ENCODE results near the gene COL15A1.

The COL15A1 gene

DNA sequence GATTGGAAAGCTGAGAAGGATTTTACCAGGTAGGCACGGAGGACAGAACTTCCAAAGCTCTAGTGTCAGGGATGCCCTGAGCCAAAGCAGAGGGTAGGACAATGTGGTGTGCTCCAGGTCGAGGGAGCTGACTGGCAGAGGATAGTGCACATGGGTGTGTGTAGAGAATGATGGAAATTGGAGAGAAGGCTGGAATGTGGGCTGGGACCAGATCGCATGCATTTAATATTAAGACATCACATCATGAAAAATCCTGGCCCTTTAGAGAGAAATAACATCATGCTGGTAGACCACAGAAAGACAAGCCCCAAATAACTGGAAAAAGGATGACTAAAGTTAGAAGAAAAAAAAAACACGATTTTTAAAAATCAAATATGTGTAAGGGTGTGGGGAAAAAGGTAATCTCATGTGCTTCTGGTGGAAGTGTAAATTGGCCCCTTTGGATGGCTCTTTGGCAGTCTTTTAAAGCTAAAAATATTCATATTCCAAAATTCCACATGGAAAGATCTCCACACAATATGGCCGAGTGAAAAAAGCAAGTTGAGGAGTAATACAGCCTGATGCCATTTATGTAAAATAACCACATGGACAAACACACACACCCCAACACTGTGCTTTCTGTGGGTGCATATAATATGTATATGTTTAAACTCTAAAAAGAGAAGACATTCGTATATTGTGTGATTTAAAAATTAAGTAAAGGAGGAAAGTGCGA lies 94.2 kb downstream of the COL15A1 start:
- peak; percentile 42 to 57 for DNase-seq (ENCODE audit: low read depth in 2 of 2)

DNA sequence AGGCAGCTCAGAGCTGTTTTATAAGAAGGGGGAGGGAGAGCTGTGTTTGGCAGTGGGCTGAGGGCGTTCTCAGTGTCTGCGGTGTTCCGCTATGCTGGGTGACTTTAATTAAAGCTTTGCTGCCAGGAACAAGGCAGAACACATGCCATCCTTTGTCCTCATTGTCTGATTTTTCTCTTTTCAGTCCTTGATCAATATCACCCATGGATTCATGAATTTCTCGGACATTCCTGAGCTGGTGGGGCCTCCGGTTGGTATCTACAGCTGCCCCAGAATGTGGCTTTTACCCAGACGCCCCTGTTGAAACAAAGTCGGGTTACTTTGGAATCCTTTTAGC lies 94.7 kb downstream of the COL15A1 start:
- no peak for DNase-seq (ENCODE audit: low read depth in 2 of 2)

DNA sequence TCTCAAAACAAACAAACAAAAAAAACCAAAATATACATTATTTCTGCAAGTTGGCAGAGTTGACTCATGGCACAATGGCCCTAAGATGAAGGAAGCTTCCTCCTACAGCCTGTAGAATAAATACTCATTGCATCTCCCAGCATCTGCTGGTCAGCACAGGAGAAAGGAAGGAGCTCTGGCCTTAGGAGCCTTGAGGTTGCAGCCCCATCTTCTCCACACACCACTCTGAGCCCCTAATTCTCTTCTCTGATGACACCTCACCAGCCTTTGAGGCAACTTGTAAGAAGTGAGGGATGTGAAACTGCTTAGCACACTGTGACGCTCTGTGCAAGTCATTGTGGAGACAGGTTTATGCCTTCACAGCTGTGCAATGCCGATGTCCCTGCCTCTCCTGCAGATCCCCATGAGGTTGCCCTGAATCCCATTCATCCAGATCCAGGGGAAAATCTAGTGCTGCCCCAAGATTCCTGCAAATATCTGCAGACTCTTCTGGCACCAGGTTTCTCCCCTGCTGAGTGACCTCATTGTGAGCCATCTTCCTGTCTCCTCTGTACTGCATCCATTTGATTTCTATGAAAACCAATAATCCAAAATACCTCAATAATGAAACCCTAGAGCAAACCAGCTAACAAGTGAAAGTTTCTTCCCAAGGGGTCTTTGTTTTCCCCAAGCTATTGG lies 95.9 kb downstream of the COL15A1 start:
- DNase-seq (ENCODE audit: low read depth in 2 of 2): no peak

DNA sequence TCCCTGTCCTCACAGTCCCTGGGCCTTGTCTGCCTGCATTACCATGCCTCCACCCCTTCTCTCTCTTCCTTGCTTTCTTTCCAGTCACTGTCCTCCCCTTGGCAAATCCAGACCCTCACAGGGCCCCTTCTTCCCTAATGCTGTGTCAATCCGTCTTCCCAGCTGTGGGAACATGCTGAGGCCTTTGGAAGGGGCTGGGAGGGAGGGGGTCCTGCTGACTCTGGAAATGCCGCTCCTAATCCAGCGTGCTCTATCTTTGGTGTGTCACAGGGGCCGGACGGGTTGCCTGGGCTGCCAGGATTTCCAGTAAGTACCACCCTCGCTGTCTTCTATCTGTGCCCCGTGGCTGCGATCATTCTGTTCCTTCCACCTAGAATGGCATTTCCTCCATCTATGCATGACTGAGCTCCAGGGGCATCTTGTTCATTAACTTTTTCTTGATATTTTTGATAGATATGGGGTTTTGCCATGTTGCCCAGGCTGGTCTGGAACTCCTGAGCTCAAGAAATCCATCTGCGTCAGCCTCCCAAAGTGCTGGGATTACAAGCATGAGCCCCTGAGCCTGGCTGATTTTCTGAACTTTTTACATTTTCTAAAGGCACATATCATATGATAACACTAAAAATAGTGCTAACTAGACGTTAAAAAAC lies 96.7 kb downstream of the COL15A1 start:
- no peak for DNase-seq (ENCODE audit: low read depth in 2 of 2)

DNA sequence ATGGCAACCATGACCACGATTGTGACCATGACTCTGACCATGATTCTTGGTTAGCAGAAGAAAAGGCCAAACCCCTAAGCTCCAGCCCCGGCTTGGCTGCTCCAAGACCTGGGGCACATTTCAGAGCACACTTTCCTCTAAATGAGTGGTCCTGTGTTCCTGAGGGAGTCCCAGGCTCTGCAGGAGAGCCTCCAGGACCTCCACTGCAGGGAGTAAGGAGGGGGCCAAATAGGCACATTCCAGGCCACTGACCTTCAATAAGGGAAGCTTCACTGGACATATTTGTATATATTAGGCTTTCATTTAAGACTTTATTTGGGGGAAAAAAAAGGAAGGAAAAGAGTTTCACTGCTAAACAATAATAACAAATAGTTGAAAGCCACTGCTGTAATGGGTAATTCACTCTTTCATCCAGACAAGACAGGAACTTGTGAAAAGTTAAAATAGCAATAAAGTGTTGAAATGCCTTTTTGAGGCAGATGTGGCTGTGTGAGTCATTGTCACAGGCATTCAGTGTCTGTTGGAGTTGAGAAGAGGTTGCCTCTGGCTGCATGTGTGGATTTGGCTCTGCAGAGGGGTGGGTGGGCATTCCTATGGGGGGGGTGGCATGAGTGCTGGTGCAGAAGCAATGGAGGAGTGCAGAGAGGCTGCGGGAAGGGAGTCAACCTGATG lies 97.3 kb downstream of the COL15A1 start:
- peak; percentile 85 to 86 for DNase-seq (ENCODE audit: low read depth in 2 of 2)

DNA sequence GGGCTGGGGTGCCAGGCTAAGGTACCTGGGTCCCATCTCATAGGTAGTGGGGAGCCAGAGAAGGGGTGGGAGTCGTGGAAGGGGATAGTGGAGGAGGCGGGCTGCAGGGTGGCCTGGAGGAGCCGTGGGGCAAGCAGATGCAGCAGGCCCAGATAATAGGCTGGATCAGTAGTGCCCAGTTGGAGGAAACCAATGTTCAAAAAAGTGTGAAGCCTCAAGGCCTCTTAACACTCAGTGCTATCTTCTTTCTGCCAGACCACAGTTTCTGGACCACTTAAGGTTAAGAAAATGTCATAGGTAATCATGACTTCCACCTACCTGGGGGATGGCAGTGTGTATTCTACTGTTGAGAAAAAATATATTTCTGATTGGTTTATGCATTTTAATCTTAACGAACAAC lies 97.9 kb downstream of the COL15A1 start:
- no peak for DNase-seq (ENCODE audit: low read depth in 2 of 2)

DNA sequence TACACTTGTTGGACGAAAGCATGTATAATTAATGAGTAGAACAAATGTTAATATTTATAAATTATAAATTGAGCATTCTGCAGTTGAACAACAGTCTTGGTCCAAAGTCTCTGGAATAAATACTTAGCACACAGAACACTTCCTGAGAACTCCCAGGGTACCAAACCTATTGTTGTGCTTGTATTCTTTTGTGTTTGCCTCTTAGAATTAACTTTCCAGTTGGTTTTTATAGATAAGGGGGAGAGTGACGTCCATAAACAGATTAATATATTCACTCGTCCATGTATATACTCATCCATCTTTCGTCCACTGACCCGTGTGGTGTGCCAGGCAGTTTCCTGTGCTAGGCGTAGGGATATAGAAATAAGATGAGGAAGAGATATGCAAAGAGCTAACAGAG lies 98.9 kb downstream of the COL15A1 start:
- DNase-seq (ENCODE audit: low read depth in 2 of 2): no peak

DNA sequence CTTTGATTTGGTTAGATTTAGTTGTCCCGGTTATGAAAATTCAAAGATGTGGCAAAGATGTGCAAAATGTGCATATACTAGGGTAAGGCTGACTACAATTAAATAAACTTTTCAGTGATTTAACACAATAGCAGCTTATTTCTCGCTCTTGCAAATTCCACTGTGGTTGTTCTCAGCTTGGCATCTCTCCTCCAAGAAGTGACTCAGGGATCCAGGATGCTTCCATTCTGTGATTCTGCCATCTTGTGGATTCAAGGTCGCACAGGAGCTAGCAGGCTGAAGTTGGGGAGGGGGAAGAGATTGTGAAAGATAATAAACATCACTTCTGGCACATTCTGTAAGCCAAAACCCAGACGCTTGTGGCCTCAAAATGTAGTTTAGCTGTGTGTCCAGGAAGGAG lies 101.1 kb downstream of the COL15A1 start:
- DNase-seq (ENCODE audit: low read depth in 2 of 2): no peak

DNA sequence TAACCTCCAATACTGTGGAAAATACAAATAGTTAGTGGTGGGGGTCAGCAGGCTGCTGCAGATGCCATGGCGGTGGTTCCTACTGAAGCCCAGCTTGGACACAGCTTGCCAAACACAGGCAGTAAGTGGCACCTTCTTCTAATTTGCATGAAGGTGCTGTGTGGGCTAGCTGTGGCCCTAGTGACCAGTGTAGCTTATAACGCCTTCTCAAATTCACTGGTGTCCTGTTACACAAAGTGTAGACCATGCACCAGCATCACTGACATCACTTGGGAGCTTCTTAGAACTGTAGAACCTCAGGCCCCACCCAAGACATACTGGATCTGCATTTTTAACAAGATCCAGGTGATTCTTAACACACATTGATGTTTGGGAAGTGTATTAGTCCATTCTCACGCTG lies 102.4 kb downstream of the COL15A1 start:
- no peak for DNase-seq (ENCODE audit: low read depth in 2 of 2)

DNA sequence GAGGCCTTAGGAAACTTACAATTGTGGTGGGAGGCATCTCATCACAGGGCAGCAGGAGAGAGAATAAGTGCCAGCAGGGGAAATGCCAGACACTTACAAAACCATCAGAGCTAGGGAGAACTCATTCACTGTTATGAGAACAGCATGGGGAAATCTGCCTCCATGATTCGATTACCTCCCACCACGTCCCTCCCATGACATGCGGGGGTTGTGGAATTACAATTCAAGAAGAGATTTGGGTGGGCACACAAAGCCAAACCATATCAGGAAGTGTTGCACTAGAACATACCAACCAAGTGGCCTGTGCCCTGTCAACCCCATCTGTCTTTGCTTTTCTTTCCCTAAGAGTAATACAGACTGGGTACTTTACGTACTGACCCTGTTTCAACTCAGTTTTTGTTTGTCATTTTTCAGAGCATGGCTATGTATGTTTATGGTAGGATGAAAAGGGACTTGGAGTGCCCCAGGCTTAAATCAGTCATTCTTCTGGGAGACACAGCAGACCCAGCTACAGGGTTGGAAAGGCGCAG lies 102.9 kb downstream of the COL15A1 start:
- no peak for DNase-seq (ENCODE audit: low read depth in 2 of 2)

DNA sequence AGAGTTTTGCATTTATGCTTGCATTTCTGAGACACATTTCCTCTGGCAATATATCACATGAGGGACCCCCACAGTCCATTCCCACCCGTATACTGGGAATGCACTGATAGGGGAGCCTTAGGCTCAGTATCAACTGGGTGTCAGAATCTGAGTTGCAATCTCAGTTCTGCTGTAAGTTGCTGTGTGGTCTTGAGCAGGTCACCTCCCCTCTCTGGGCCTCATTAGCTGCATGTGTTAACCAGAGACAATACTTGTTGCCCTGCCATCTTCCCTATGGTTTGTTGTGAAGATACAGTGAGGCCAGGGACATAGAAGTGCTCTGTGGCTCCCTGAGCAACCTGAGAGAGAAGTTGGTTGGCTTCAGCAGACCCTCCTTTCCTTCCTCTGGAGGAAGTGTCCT lies 105.5 kb downstream of the COL15A1 start:
- DNase-seq (ENCODE audit: low read depth in 2 of 2): no peak

DNA sequence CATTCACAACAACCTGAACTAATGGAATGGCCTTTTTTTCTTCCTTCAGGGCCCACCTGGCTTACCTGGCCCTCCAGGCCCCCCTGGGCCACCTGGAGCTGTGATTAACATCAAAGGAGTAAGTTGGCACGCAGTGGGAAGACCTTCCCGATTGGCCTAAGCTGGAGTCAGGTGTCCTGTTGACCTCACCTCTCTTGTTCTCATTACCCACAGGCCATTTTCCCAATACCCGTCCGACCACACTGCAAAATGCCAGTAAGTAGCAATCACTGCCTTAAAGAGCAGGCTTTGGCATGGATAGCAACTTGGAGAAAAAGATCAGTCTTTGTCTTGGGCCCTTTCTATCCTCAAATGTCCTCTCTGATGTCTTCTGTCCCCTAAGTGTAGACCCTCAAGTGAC lies 105.9 kb downstream of the COL15A1 start:
- no peak for DNase-seq (ENCODE audit: low read depth in 2 of 2)

DNA sequence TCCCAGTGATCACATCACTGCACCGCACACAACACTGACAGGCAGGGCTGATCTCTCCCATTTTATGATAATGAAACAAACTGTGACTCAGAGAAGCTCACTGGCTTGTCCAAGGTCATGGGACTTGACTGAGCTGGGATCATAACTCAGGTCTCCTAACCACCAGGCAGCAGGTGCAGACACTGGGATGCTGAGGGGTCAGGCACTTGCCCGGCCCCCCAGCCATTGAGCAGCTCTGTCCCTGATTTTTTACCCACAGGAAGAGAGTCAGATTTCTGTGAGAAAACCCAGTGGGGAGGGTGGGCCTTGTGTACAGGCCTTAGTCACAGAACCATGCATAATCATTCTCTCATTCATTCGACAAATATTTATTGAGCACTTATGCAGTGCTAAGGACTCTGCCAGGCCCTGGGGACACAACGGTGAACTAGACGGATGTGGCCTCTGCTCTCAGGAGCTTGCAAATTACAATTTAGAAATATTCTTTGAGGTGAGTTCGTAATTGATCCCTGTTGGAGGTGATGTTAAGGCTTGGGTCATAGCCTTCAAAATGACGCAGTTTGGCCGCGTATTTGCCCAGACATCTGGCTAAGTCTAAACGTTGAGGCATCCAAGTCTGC lies 106.7 kb downstream of the COL15A1 start:
- no peak for DNase-seq (ENCODE audit: low read depth in 2 of 2)

DNA sequence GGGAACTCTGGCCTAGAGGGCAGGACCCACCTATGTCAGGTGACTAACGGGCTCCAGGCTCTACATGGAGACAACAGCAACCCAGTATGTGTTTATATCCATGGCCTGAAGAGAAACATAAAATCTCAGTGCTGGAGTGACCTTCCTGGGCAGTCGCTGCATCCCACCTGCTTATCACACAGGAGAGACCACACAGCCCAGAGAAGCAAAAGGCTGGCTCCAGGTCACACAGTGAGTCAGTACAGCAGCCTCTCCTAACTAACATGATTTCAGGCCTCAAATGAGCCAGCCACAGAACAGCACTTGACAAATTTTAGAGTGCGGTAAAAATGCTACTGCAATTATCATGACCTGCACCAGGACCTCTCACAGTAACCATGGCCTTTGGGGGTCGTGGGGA lies 107.2 kb downstream of the COL15A1 start:
- no peak for DNase-seq (ENCODE audit: low read depth in 2 of 2)

DNA sequence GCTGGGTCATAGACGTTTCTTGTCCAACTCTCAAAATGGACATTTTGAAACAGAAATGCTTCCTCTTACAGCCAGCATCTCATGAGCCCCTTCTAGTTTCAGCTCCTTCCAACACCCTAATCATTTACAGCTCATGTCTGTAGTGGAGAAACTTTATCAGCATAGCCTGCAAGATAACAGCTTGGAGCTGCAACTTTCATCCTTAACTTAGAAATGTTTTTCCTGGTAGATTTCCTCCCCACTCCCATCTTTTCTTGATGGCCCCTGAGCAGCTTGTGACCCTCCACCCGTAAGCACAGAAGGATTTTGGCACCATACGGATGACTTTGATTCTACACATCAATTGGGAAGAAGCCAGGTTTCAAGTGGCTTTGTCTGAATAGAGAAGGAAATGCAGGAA lies 107.7 kb downstream of the COL15A1 start:
- DNase-seq (ENCODE audit: low read depth in 2 of 2): no peak

DNA sequence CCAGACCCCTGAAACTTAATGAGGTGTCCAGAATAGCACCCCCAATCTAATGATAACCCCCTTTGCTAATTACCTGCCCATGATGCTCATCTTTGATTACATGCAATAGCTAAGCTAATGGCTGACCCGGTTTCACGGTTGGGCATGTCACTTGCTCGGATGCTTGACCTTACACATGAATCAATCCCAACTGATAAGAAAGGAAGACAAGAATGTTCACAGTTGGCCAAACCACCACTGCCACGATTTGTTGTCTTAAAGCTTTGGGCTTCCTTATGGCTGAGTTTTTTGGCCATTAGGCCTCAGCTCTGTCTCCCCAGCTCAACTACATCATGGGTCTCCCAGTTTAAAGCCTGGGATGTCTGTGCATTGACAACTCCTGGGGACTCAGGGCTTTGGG lies 108.1 kb downstream of the COL15A1 start:
- no peak for DNase-seq (ENCODE audit: low read depth in 2 of 2)

DNA sequence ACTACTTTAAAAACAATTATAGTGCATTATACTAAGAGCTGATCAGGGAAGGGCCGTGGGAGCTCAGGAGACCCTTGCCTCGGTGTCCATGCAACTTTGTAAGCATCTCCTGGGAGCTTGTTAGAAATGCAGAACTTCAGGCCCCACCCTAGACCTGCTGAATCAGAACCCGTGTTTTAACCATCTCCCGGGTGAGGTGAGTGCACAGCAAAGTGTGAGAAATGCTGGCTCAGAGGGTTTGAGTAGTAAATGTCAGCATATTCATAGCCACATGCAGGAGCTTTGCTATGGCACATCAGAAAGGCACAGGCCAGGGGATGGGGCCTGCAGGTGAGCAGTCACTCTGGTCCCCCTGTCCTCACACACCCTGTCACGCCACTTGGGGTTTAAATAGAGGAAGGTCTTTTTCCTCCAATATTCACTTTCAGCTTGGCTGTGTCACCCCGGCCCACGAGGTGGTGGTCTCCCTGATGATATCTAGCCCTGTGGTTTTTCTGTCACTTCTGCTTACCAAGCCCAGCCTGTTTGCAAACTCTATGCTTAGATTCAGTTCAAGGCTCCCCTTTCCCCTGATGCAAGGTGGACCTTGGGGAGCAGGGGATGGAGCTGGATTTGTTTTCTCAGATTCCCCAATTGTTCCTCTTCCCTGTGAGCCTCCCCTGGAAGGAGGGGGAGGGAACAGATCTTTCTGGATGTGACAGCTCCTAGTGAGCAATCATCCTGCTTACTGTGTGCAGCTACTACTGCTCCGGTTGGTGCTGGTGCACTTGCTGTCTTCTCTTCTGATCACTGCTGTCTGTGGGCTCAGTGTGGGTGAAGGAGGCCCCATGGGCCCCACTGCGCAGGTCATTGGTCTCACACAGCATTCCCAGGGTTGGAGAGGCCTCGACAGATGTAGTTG lies 109.4 kb downstream of the COL15A1 start:
- DNase-seq (ENCODE audit: low read depth in 2 of 2): no peak

DNA sequence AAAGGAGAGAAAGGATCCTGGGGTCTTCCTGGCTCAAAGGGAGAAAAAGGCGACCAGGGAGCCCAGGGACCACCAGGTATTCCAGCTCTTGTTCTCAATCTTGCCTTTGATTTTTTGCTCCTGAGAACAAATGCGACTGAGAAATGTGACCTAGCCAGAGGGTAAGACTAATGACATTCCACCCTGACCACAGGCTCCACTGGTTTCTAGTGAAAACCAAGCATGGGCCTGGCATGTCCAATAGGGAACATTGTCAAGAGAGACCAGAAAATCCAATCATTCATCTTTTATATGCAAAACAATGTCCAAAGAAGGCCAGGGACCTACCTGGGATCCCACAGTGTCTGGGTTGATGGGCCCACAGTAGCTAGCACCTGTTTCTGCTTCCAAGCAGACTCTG lies 110.9 kb downstream of the COL15A1 start:
- no peak for DNase-seq (ENCODE audit: low read depth in 2 of 2)

DNA sequence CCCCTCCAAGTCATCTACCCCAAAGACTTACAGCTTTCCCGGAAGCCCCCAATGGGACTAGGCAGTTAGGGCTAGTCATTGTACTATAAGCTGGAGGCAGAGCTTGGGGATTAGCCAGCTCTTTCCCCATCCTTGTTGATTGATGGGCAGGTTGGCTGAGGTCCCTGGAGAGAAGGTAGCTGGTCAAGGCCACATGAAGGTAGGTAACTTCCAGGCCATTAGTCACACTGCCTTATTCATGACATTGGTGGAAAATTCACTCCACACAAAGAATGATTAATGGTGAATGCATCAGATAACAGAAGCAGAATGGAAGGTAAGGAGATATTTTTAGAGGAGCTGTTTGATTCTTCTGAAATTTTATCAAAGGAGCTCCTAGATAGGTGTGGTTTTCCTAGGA lies 111.7 kb downstream of the COL15A1 start:
- DNase-seq (ENCODE audit: low read depth in 2 of 2): no peak

DNA sequence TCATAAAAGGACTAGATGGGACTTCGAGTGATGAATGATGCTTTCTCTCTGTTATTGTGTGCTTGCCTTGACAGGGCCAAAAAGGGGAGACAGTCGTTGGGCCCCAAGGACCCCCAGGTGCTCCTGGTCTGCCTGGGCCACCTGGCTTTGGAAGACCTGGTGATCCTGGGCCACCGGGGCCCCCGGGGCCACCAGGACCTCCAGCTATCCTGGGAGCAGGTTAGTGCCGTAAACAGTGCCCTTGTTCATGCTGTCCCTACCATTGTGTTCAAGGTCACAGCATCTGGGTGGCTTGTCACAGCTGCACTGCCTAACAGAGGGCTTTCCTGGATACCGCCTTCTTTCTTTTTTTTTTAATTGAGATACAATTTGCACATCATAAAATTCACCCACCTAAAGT lies 112.5 kb downstream of the COL15A1 start:
- DNase-seq (ENCODE audit: low read depth in 2 of 2): no peak
